ENCODE measurements around the gene SWAP70. TPM values are rescaled to one million over a fixed set of nuclear protein-coding genes. Genes with fewer than 3 reads are reported as not detected.

SWAP70 gene
- total RNA-seq, 1 experiment from 2014 or later: 13.0 TPM

DNA sequence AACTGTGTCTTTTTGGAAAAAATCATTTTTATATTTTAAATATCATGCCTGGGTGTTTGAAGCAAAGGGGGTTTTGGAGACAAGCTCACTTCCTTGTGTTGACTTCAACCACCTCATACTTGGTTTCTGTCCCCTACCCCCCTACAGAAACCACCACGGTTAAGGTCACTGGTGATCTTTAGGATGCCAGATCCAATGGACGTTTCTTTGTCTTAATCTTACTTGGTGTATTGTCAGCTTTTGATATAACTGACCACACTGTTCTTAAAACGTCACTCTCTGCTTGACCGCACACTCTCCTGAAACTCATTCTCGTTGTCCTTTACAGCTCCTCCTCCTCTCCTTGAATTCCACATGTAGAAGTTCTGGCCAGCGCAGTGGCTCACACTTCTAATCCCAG, 34.8 kb upstream of the SWAP70 start:
- Mint-ChIP-seq H3K27ac (ENCODE audit: low read depth, unreplicated experiment) (no peak overlapping the region), H3K27me3 (ENCODE audit: insufficient read depth, unreplicated experiment) (no peaks in the 10 kb centered on the region), H3K4me1 (ENCODE audit: insufficient read depth, unreplicated experiment) (peaks cover 7% of the 10 kb centered on the region), H3K36me3 (ENCODE audit: insufficient read depth, unreplicated experiment) (peaks cover 5% of the 10 kb centered on the region), H3K4me3 (ENCODE audit: unreplicated experiment) (no peak overlapping the region), H3K9me3 (ENCODE audit: unreplicated experiment) (peaks cover 8% of the 10 kb centered on the region)
- no peak for DNase-seq (ENCODE audit: unreplicated experiment)
- POLR2A ChIA-PET: interaction anchor here (1.0 kb wide), 1 partner anchor 36 kb away, joined by 3 read pairs; no protein-coding TSS in a partner anchor
- BruUV-seq (replicated peaks): no TSS peak
- intact Hi-C loops (cut with micrococcal nuclease): no loop called here
- CTCF ChIA-PET: interaction anchor here (0.6 to 0.9 kb wide), 2 partner anchors 12 to 94 kb away, joined by 3 to 4 read pairs; no protein-coding TSS in a partner anchor
- TF ChIP-seq, protein P1, sequence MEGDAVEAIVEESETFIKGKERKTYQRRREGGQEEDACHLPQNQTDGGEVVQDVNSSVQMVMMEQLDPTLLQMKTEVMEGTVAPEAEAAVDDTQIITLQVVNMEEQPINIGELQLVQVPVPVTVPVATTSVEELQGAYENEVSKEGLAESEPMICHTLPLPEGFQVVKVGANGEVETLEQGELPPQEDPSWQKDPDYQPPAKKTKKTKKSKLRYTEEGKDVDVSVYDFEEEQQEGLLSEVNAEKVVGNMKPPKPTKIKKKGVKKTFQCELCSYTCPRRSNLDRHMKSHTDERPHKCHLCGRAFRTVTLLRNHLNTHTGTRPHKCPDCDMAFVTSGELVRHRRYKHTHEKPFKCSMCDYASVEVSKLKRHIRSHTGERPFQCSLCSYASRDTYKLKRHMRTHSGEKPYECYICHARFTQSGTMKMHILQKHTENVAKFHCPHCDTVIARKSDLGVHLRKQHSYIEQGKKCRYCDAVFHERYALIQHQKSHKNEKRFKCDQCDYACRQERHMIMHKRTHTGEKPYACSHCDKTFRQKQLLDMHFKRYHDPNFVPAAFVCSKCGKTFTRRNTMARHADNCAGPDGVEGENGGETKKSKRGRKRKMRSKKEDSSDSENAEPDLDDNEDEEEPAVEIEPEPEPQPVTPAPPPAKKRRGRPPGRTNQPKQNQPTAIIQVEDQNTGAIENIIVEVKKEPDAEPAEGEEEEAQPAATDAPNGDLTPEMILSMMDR (IDR thresholded peaks at IDR 0.05; ENCODE audit: unreplicated experiment): no peak

DNA sequence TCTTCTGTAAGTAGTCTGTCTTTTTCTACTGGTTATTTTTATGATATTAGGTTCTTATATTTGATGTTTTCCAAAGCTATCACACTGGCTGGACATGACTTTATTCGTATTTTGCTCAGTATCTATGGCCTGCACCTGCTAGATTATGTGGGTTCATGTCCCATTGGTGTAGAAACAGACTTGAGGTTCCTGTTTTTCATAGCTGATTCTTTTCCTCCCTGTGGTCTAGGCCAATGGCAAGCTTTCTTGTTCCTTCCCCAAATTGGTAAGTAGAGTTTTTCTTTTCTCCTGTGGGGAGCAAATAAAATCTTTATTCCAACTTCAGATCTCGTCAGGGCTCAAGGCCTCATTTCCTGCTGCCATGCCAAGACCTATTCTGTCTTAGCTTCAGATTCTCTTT, 30.2 kb upstream of the SWAP70 start:
- Mint-ChIP-seq H3K27ac (ENCODE audit: low read depth, unreplicated experiment) (no peak overlapping the region), H3K4me1 (ENCODE audit: insufficient read depth, unreplicated experiment) (no peaks in the 10 kb centered on the region), H3K27me3 (ENCODE audit: insufficient read depth, unreplicated experiment) (no peaks in the 10 kb centered on the region), H3K9me3 (ENCODE audit: unreplicated experiment) (peaks cover 8% of the 10 kb centered on the region), H3K4me3 (ENCODE audit: unreplicated experiment) (no peak overlapping the region), H3K36me3 (ENCODE audit: insufficient read depth, unreplicated experiment) (no peaks in the 10 kb centered on the region)
- intact Hi-C loops (cut with micrococcal nuclease): no loop called here
- TF ChIP-seq, protein P1 (IDR thresholded peaks at IDR 0.05; ENCODE audit: unreplicated experiment): no peak
- CTCF ChIA-PET: interaction anchor here (1.2 kb wide), 1 partner anchor 20 kb away, joined by 3 read pairs; no protein-coding TSS in a partner anchor
- DNase-seq (ENCODE audit: unreplicated experiment): no peak
- no TSS peak for BruUV-seq (replicated peaks)
- POLR2A ChIA-PET: interaction anchor here (0.8 kb wide), 1 partner anchor 16 kb away, joined by 3 read pairs; no protein-coding TSS in a partner anchor

- DNase-seq (ENCODE audit: unreplicated experiment): no peak
- no peak overlapping the region for H3K4me3 Mint-ChIP-seq (ENCODE audit: unreplicated experiment)
- H3K27ac Mint-ChIP-seq (ENCODE audit: low read depth, unreplicated experiment): no peak overlapping the region
- CTCF ChIA-PET: no interaction called here
- peaks cover 8% of the 10 kb centered on the region for H3K9me3 Mint-ChIP-seq (ENCODE audit: unreplicated experiment)
- POLR2A ChIA-PET: no interaction called here
- no peaks in the 10 kb centered on the region for H3K27me3 Mint-ChIP-seq (ENCODE audit: insufficient read depth, unreplicated experiment)
- TF ChIP-seq, protein P1 (IDR thresholded peaks at IDR 0.05; ENCODE audit: unreplicated experiment): no peak
- intact Hi-C loops (cut with micrococcal nuclease): no loop called here
- no peaks in the 10 kb centered on the region for H3K4me1 Mint-ChIP-seq (ENCODE audit: insufficient read depth, unreplicated experiment)
- no TSS peak for BruUV-seq (replicated peaks)
- no peaks in the 10 kb centered on the region for H3K36me3 Mint-ChIP-seq (ENCODE audit: insufficient read depth, unreplicated experiment)
Observed at GRCh38 chr11:9636691-9637090, 27.2 kb upstream of the SWAP70 start.

- Mint-ChIP-seq H3K36me3 (ENCODE audit: insufficient read depth, unreplicated experiment) (no peaks in the 10 kb centered on the region), H3K4me3 (ENCODE audit: unreplicated experiment) (no peak overlapping the region), H3K27ac (ENCODE audit: low read depth, unreplicated experiment) (no peak overlapping the region), H3K9me3 (ENCODE audit: unreplicated experiment) (no peaks in the 10 kb centered on the region), H3K27me3 (ENCODE audit: insufficient read depth, unreplicated experiment) (no peaks in the 10 kb centered on the region), H3K4me1 (ENCODE audit: insufficient read depth, unreplicated experiment) (no peaks in the 10 kb centered on the region)
- intact Hi-C loops (cut with micrococcal nuclease): no loop called here
- ChIA-PET CTCF (no interaction called here), POLR2A (interaction anchor here (0.6 kb wide), 1 partner anchor 116 kb away, joined by 6 read pairs; no protein-coding TSS in a partner anchor)
- BruUV-seq (replicated peaks): no TSS peak
- no peak for DNase-seq (ENCODE audit: unreplicated experiment)
- TF ChIP-seq, protein P1 (IDR thresholded peaks at IDR 0.05; ENCODE audit: unreplicated experiment): no peak
Observed at GRCh38 chr11:9639099-9639498, 24.8 kb upstream of the SWAP70 start.
